A549 treated with DMSO at 1 μM for 4 hours (cell line): ENCODE measurements around the gene VIPR1. TPM values are rescaled to one million over a fixed set of nuclear protein-coding genes. Genes with fewer than 3 reads are reported as not detected.

Experiments used
- total RNA-seq: library from RNA; stranded (reverse); fragments of 200-300 nt; extraction: Qiagen RNA extraction; gene quantifications from 5 replicates; pipeline ENCODE4 v1.2.3, GENCODE V29; 2022; ENCODE audit warnings: low read depth

VIPR1 gene, protein sequence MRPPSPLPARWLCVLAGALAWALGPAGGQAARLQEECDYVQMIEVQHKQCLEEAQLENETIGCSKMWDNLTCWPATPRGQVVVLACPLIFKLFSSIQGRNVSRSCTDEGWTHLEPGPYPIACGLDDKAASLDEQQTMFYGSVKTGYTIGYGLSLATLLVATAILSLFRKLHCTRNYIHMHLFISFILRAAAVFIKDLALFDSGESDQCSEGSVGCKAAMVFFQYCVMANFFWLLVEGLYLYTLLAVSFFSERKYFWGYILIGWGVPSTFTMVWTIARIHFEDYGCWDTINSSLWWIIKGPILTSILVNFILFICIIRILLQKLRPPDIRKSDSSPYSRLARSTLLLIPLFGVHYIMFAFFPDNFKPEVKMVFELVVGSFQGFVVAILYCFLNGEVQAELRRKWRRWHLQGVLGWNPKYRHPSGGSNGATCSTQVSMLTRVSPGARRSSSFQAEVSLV
- total RNA-seq, result 0.46 to 0.82 TPM (median 0.66 TPM) in 5 replicates

DNA sequence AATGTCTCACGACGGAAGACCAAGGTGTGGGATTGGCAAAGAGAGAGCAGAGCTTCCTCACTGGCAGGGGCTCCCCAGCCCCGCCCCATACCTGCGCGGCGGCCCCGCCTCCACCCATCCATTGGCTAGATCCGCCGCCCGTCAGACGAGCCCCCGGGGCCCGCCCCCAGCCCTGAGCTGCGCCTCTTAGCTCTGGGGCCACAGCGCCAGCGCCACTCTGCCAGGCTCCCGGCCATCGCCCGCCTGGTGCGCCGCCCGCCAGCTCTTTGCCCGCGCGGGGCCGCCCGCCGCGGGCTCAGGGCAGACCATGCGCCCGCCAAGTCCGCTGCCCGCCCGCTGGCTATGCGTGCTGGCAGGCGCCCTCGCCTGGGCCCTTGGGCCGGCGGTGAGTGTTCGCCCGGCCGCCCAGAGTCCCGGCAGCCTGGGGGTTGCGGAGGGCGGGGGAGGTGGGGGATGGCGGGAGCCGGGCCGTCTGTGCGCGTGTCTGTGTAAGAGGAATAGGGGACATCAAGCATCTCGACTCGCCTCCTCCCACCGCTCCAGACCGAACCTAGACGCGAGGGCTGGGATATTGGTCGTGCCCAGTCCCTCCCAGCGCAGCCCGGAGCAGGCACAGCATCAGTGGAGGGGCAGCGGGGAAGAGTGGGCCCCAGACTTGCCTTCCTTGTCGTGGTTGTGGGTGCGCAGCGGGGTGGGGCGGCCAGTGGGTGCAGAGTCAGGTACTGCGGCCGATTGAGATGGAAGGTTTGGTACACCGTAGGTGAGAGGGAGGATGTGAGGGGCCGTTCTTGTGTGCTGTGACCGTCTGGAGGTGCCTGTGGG is at the start of gene VIPR1:
TSS of gene VIPR1 (plus strand) at position 215 of the 822 bp plus-strand sequence. CDS start at position 308, 93 bp downstream.

DNA sequence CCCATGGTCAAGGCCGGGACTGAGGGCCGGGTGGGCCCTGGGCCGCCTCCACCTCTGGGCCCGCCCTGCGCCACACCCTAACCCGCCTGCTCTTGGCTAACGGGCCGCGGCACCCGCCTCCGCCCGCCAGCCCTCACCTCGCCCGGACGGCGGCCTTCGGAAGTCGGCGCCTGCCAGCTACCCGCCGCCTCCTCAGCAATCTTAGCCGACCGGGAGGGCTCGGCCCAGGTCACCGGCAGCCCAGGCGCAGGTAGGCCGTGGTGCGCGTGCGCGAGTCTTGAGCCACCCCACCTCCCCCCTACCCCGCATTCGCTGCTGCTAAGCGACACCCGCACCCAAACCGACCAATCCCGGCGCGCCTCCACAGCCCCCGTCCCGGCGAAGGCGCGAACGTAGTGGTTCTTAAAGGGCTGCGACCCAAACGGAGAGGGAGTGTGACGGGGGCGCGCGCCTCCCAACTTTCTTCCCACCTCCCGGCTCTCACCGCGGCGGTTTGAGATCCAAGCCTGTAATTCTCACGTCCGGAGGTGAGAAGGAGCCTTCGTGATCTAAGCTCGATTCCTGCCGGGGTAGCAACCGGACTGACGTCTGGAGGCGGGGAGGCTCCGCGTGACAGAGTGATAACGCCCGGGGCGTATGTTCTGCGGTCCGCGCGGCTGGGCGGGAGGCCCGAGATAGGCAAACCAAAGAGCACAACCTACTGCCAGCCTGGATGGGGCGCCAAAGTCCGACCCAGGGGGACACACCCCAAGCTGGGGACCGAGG is 79.4 kb downstream of the VIPR1 start, which contains the start of gene SEC22C:
TSS of gene SEC22C (minus strand) at position 259 of the 765 bp plus-strand sequence. CDS start 12,921 bp downstream, outside the sequence.

Other genes starting within 250 kb of the VIPR1 start
- gene CCK, start 236.5 kb upstream of the VIPR1 start, total RNA-seq, result 1.4 to 2.2 TPM (median 1.6 TPM) in 5 replicates
- not detected in 5 replicates for gene LYZL4, start 92.0 kb upstream of the VIPR1 start, total RNA-seq
- 28.5 to 35.4 TPM (median 33.6 TPM) in 5 replicates for gene SEC22C, start 79.3 kb downstream of the VIPR1 start, total RNA-seq
- 16.8 to 20.9 TPM (median 19.6 TPM) in 5 replicates for gene SS18L2, start 88.2 kb downstream of the VIPR1 start, total RNA-seq
- gene NKTR, start 98.0 kb downstream of the VIPR1 start, total RNA-seq, result 9.0 to 13.9 TPM (median 12.5 TPM) in 5 replicates
- 6.0 to 7.4 TPM (median 6.5 TPM) in 5 replicates for gene ZBTB47, start 151.1 kb downstream of the VIPR1 start, total RNA-seq
- gene KLHL40, start 182.9 kb downstream of the VIPR1 start, total RNA-seq, result not detected in 5 replicates
- 0.30 TPM in 1 of 5 replicates, not detected in the others for gene HHATL, start 200.2 kb downstream of the VIPR1 start, total RNA-seq